CD4-positive, CD25-positive, alpha-beta regulatory T cell (primary cell): ENCODE results near the gene SKIC2. TPM values are rescaled to one million over a fixed set of nuclear protein-coding genes. Genes with fewer than 3 reads are reported as not detected.

Experiments
- ATAC-seq, 2 donors: fragments of 150-1000 bp; cut with Tn5 transposase; one replicate each; pipeline ENCODE4 v1.10.0; 2021; ENCODE audit warnings: low read depth in 2 of 2, moderate number of reproducible peaks in 2 of 2, moderate library complexity in 1 of 2
- DNase-seq, 3 donors: peaks; one replicate each; pipeline versions ENCODE4 v3.0.0 to v3.0.0-alpha.2; 2012 to 2022; ENCODE audit warnings: mixed read lengths in 1 of 3
- H3K27ac ChIP-seq: one replicate; pipeline ENCODE4 v1.7.0; 2013; ENCODE audit warnings: mild to moderate bottlenecking, low read length; ENCODE audit not compliant: insufficient read depth, poor library complexity, severe bottlenecking
- H3K27me3 ChIP-seq: one replicate; pipeline ENCODE4 v1.7.0; 2013; ENCODE audit warnings: low read length; ENCODE audit not compliant: control insufficient read depth, insufficient read depth
- H3K36me3 ChIP-seq: one replicate; pipeline ENCODE4 v1.7.0; 2013; ENCODE audit warnings: mild to moderate bottlenecking, low read length, moderate library complexity; ENCODE audit not compliant: control insufficient read depth, insufficient read depth
- H3K4me1 ChIP-seq: 2 replicates; pipeline ENCODE4 v1.7.0; 2013; ENCODE audit warnings: mild to moderate bottlenecking, low read length; ENCODE audit not compliant: insufficient read depth, control insufficient read depth, poor library complexity, severe bottlenecking
- H3K4me3 ChIP-seq: one replicate; pipeline ENCODE4 v1.7.0; 2013; ENCODE audit warnings: low read depth, mild to moderate bottlenecking, low read length, moderate library complexity
- H3K9me3 ChIP-seq, 2 experiments: 1 replicate in 1 of 2; 2 replicates in 1 of 2; pipeline ENCODE4 v1.7.0; 2013; ENCODE audit warnings: low read length in 2 of 2, mild to moderate bottlenecking in 1 of 2, moderate library complexity in 1 of 2; ENCODE audit not compliant: control insufficient read depth in 2 of 2
- H3K27ac Mint-ChIP-seq, 3 donors: one replicate each; pipeline ENCODE4 v1.8.0; 2020 to 2022; ENCODE audit warnings: mild to moderate bottlenecking in 3 of 3, mixed read lengths in 3 of 3, moderate library complexity in 2 of 3
- H3K27me3 Mint-ChIP-seq: one replicate; pipeline ENCODE4 v1.8.0; 2022; ENCODE audit warnings: mild to moderate bottlenecking, mixed read lengths
- H3K36me3 Mint-ChIP-seq: one replicate; pipeline ENCODE4 v1.8.0; 2020; ENCODE audit warnings: mixed read lengths
- H3K4me1 Mint-ChIP-seq, 4 donors: one replicate each; pipeline ENCODE4 v1.8.0; 2020 to 2022; ENCODE audit warnings: mixed read lengths in 4 of 4, mild to moderate bottlenecking in 1 of 4
- H3K4me3 Mint-ChIP-seq, 4 donors: one replicate each; pipeline ENCODE4 v1.8.0; 2020 to 2022; ENCODE audit warnings: mild to moderate bottlenecking in 4 of 4, mixed read lengths in 4 of 4, moderate library complexity in 3 of 4
- H3K9me3 Mint-ChIP-seq, 7 donors: one replicate each; pipeline ENCODE4 v1.8.0; 2020 to 2022; ENCODE audit warnings: mixed read lengths in 7 of 7, mild to moderate bottlenecking in 3 of 7, moderate library complexity in 2 of 7
- polyA plus RNA-seq, 4 donors: library from polyadenylated mRNA; unstranded; fragments of 300-500 nt; fragmentation: Illumina TruSeq; gene quantifications; one replicate each; pipeline ENCODE4 v1.2.3, GENCODE V29; 2021
- total RNA-seq: library from RNA; stranded (reverse); gene quantifications from one replicate; pipeline ENCODE4 v1.2.3, GENCODE V29; 2022

Gene SKIC2
- total and polyA plus RNA-seq, 5 donors from 2014 or later, result 16.2 to 101 (median 17.7) TPM

GRCh38 chr6:31954511-31954910, 4.5 kb upstream of the SKIC2 start:
- Mint-ChIP-seq H3K27ac (no peak overlapping the region), H3K4me1 (peaks cover 0 to 27% (median 15%) of the 10 kb centered on the region in 4 donors), H3K27me3 (no peaks in the 10 kb centered on the region), H3K36me3 (peaks cover 33% of the 10 kb centered on the region), H3K9me3 (no peaks in the 10 kb centered on the region), H3K4me3 (peak overlapping the region in 1 of 4 donors; percentile 69)
- DNase-seq, result no peak
- peaks cover 46% of the 10 kb centered on the region for H3K36me3 ChIP-seq
- no peaks in the 10 kb centered on the region for H3K9me3 ChIP-seq
- no peak overlapping the region for H3K27ac ChIP-seq
- H3K4me1 ChIP-seq, result peaks cover 20% of the 10 kb centered on the region
- no peak for ATAC-seq
- no peak overlapping the region for H3K4me3 ChIP-seq
- no peaks in the 10 kb centered on the region for H3K27me3 ChIP-seq

- Mint-ChIP-seq H3K4me1 (peaks cover 0 to 49% (median 23%) of the 10 kb centered on the region in 4 donors), H3K4me3 (peak overlapping the region in 1 of 4 donors; percentile 90), H3K36me3 (peaks cover 42% of the 10 kb centered on the region), H3K27me3 (no peaks in the 10 kb centered on the region), H3K9me3 (no peaks in the 10 kb centered on the region), H3K27ac (peak overlapping the region in 1 of 3 donors; percentile 99)
- DNase-seq (no peak), ATAC-seq (no peak)
- H3K4me3 ChIP-seq, result no peak overlapping the region
- H3K27me3 ChIP-seq, result no peaks in the 10 kb centered on the region
- H3K9me3 ChIP-seq, result no peaks in the 10 kb centered on the region
- peaks cover 28% of the 10 kb centered on the region for H3K4me1 ChIP-seq
- peaks cover 55% of the 10 kb centered on the region for H3K36me3 ChIP-seq
- H3K27ac ChIP-seq, result no peak overlapping the region
Observed at GRCh38 chr6:31956796-31957195, 2.2 kb upstream of the SKIC2 start.

- DNase-seq (no peak), ATAC-seq (no peak)
- no peaks in the 10 kb centered on the region for H3K9me3 Mint-ChIP-seq
- peak overlapping the region; percentile 90 to 97 (median 94) for H3K4me3 Mint-ChIP-seq
- H3K27ac Mint-ChIP-seq, result peak overlapping the region; percentile 94 to 99 (median 99)
- H3K27me3 ChIP-seq, result no peaks in the 10 kb centered on the region
- H3K27me3 Mint-ChIP-seq, result no peaks in the 10 kb centered on the region
- peak overlapping the region; percentile 96 for H3K4me3 ChIP-seq
- H3K4me1 Mint-ChIP-seq, result peaks cover 0 to 51% (median 20%) of the 10 kb centered on the region in 4 donors
- H3K9me3 ChIP-seq, result no peaks in the 10 kb centered on the region
- H3K36me3 Mint-ChIP-seq, result peaks cover 48% of the 10 kb centered on the region
- H3K36me3 ChIP-seq, result peaks cover 63% of the 10 kb centered on the region
- H3K27ac ChIP-seq, result peak overlapping the region; percentile 96
- peaks cover 28% of the 10 kb centered on the region for H3K4me1 ChIP-seq
Observed at GRCh38 chr6:31958412-31958740, 599 bp upstream of the SKIC2 start.

- Mint-ChIP-seq H3K4me3 (peak overlapping the region in 3 of 4 donors; percentile 33 to 90 (median 60)), H3K9me3 (no peaks in the 10 kb centered on the region), H3K27me3 (no peaks in the 10 kb centered on the region), H3K4me1 (peaks cover 0 to 51% (median 20%) of the 10 kb centered on the region in 4 donors), H3K36me3 (peaks cover 34% of the 10 kb centered on the region), H3K27ac (peak overlapping the region in 2 of 3 donors; percentile 40 to 67)
- DNase-seq (no peak), ATAC-seq (no peak)
- Histone ChIP-seq H3K9me3 (no peaks in the 10 kb centered on the region), H3K4me3 (no peak overlapping the region), H3K27ac (no peak overlapping the region), H3K4me1 (peaks cover 28% of the 10 kb centered on the region), H3K36me3 (peaks cover 66% of the 10 kb centered on the region), H3K27me3 (no peaks in the 10 kb centered on the region)
Observed at GRCh38 chr6:31961616-31962015, 2.6 kb downstream of the SKIC2 start.

DNA sequence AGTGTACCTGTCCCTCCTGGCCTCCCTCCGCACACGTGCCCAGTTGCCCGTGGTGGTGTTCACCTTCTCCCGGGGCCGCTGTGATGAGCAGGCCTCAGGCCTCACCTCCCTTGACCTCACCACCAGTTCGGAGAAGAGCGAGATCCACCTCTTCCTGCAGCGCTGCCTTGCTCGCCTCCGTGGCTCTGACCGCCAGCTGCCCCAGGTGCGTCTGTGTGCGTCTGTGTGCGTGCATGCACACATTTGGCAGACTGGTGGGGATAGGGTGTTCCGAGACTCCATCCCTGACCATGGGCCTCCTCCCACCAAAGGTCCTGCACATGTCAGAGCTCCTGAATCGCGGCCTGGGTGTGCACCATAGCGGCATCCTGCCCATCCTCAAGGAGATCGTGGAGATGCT, 4.9 kb downstream of the SKIC2 start:
- Histone ChIP-seq H3K27ac (no peak overlapping the region), H3K4me3 (no peak overlapping the region), H3K27me3 (no peaks in the 10 kb centered on the region), H3K4me1 (peaks cover 14% of the 10 kb centered on the region), H3K9me3 (no peaks in the 10 kb centered on the region), H3K36me3 (peaks cover 83% of the 10 kb centered on the region)
- no peak for DNase-seq
- Mint-ChIP-seq H3K36me3 (peaks cover 39% of the 10 kb centered on the region), H3K4me1 (peaks cover 0 to 42% (median 15%) of the 10 kb centered on the region in 4 donors), H3K27ac (no peak overlapping the region), H3K27me3 (no peaks in the 10 kb centered on the region), H3K9me3 (no peaks in the 10 kb centered on the region), H3K4me3 (no peak overlapping the region)
- ATAC-seq, result no peak

DNA sequence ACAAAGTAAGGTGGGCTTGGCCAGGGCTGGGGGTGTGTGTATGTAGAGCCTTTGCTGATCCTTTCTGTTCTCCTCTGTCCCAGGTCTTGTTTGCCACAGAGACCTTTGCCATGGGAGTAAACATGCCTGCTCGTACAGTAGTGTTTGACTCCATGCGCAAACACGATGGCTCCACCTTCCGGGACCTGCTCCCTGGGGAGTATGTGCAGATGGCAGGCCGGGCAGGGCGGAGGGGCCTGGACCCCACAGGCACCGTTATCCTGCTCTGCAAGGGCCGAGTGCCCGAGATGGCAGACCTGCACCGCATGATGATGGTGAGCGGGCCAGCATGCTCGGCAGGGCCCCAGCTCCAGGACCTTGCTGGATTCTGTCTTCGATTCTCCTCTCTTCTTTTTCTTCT, 6.7 kb downstream of the SKIC2 start:
- peaks cover 0 to 40% (median 17%) of the 10 kb centered on the region in 4 donors for H3K4me1 Mint-ChIP-seq
- Histone ChIP-seq H3K27ac (no peak overlapping the region), H3K4me3 (no peak overlapping the region), H3K27me3 (no peaks in the 10 kb centered on the region), H3K4me1 (peaks cover 3% of the 10 kb centered on the region), H3K36me3 (peaks cover 87% of the 10 kb centered on the region), H3K9me3 (no peaks in the 10 kb centered on the region)
- DNase-seq (no peak), ATAC-seq (no peak)
- H3K27me3 Mint-ChIP-seq, result no peaks in the 10 kb centered on the region
- H3K4me3 Mint-ChIP-seq, result peak overlapping the region in 1 of 4 donors; percentile 72
- peaks cover 43% of the 10 kb centered on the region for H3K36me3 Mint-ChIP-seq
- H3K27ac Mint-ChIP-seq, result no peak overlapping the region
- H3K9me3 Mint-ChIP-seq, result no peaks in the 10 kb centered on the region

DNA sequence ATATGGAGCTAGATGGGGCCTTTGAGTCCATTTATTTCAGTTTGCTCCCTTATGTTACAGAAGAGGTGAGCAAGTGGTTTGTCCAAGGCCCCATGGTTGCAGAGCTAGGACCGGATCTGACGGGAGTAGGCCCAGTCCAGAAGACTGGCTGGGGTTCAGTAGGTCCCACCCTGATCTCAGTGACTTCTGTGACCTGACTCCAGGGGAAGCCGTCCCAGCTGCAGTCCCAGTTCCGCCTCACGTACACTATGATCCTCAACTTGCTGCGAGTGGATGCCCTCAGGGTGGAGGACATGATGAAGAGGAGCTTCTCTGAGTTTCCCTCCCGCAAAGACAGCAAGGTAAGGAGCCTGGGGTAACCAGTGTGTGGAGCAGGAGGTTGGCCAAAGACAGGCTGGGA, 7.5 kb downstream of the SKIC2 start:
- DNase-seq, result no peak
- H3K4me3 Mint-ChIP-seq, result peak overlapping the region in 1 of 4 donors; percentile 70
- no peaks in the 10 kb centered on the region for H3K27me3 ChIP-seq
- H3K27me3 Mint-ChIP-seq, result no peaks in the 10 kb centered on the region
- H3K9me3 Mint-ChIP-seq, result no peaks in the 10 kb centered on the region
- H3K4me1 ChIP-seq, result peaks cover 12% of the 10 kb centered on the region
- peaks cover 80% of the 10 kb centered on the region for H3K36me3 ChIP-seq
- H3K4me3 ChIP-seq, result no peak overlapping the region
- no peaks in the 10 kb centered on the region for H3K9me3 ChIP-seq
- no peak overlapping the region for H3K27ac ChIP-seq
- H3K27ac Mint-ChIP-seq, result no peak overlapping the region
- ATAC-seq, result no peak
- H3K4me1 Mint-ChIP-seq, result peaks cover 0 to 40% (median 16%) of the 10 kb centered on the region in 4 donors
- peaks cover 35% of the 10 kb centered on the region for H3K36me3 Mint-ChIP-seq
